HG03469 (cell line): Measurements from ENCODE around the gene CSK.

Experiments used
- ATAC-seq: cut with Tn5 transposase; IDR thresholded peaks from one replicate; pipeline ENCODE4 v1.9.1; 2021; ENCODE audit warnings: mild to moderate bottlenecking, moderate library complexity, moderate number of reproducible peaks; ENCODE audit not compliant: unreplicated experiment

CSK gene

DNA sequence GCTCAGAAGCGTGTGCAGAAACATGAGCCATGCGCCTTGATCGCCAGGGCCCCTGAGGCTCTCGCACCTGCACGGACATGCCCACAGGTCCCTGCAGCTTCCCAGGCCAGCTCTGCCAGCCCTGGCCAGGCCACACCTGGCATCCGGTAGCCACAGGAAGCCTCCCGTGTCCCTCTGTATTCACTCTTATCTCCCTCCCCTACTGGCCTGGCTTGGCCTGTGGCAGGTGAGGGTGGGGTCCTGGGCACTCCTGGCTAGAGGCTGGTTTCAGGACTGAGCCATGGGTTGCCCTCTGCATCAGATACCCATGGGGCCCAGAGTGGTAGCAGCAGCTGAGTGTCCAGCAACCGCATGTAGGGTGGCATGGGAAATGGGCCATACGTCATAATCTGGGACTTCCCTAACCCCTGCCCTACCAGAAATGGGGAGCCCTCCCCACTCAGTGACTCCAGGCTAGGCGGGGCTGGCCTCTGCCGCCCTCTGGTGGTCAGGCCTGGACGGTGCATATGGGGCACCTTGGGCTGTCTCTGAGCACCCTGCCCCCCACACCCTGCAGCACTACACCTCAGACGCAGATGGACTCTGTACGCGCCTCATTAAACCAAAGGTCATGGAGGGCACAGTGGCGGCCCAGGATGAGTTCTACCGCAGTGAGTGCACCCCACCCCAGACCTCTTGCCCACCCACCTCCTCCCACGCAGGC, 18.1 kb downstream of the CSK start:
- no peak for ATAC-seq

DNA sequence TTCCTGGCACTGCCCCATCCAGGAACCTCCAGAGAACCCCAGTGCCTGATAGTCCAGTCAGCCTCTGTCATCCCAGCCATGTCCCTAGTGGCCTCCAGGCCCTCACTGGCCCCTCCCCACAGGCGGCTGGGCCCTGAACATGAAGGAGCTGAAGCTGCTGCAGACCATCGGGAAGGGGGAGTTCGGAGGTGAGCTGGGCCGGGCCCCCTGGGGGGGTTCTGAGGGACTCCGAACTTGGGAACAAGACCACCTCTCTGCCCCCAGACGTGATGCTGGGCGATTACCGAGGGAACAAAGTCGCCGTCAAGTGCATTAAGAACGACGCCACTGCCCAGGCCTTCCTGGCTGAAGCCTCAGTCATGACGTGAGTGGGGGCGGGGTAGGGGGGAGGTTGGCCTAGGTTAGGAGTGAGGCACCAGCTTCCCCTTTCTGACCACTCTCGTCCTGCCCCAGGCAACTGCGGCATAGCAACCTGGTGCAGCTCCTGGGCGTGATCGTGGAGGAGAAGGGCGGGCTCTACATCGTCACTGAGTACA, 18.7 kb downstream of the CSK start:
- no peak for ATAC-seq

GRCh38 chr15:74801311-74801997, 19.6 kb downstream of the CSK start:
- ATAC-seq = no peak

GRCh38 chr15:74802290-74802689, 20.4 kb downstream of the CSK start:
- no peak for ATAC-seq

DNA sequence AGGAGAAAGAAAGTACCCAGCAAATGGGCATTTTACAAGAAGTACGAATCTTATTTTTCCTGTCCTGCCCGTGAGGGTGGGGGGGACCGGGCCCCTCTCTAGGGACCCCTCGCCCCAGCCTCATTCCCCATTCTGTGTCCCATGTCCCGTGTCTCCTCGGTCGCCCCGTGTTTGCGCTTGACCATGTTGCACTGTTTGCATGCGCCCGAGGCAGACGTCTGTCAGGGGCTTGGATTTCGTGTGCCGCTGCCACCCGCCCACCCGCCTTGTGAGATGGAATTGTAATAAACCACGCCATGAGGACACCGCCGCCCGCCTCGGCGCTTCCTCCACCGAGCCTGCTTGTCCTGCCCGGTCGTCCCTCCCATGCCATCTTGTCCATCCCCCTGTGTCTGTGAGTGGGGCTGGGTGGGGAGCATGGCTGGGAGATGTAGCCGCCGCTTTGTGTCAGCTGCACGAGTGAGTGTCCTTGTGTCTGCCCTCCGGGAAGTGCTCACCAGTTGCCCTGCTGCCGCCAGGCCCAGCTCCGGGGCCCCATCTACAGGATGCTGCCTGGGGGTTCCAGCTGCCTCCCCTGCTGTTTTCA, 21.1 kb downstream of the CSK start:
- ATAC-seq = no peak

DNA sequence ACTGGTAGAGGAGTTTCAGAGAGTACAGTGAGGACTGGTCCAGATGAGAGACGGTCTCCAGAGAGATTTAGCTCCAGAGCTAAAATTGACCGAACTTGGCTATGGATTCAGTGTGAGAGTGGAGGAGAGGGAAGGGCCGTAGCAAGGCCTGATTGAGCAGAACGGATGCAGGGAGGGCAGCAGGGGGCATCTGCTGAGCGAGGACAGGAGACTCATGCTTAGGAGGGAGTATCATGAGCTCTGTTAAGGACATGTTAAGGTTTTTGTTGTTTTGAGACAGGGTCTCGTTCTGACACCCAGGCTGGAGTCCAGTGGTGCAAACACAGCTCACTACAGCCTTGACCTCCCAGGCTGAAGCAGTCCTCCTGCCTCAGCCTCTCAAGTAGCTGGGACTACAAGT, 23.1 kb downstream of the CSK start:
- ATAC-seq = no peak

DNA sequence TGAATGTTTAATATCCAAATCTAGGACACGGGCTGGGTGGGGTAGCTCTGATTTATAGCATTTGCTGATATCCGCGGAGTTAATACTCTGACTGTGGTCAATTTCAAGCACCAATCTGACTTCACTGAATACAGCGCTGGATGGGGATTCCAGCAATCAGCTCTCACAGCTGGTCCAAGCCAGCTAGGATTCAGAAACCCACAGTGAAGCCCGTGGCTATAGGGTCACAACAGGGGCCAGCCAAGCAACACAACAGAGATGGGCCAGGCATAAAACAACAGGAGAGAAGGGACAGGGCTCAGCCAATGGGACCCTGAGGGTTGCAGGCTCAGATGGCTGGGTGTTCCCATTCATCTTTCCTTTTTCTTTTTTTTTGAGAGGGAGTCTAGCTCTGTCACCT, 25.4 kb downstream of the CSK start:
- ATAC-seq = no peak

DNA sequence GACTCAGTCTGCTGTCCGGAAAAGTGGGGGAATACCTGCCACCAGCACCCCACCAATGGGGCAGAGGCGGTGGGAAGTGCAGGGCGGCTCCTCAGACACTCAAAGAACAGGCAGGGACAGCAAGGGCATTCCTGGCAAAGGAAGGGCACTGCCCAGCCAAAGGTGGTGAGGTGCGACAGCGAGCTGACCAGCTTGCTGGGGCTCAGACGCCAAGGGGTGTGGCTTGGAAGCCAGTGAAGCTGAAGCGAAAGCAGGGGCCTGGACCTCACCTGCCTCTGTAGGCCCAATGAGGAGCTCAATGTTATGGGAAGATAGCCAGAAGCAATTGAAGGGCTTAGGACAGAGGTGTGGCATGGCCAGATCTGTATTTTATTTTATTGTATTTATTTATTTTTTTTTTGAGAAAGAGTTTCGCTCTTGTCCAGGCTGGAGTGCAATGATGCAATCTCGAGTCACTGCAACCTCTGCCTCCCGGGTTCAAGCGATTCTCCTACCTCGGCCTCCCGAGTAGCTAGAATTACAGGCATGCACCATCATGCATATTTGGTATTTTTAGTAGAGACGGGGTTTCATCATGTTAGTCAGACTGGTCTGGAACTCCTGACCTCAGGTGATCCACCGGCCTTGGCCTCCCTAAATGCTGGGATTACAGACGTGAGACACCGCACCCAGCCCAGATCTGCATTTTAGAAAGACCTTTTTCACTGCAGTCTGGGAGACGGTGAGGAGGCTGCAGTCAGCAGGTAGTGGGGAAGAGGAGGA, 26.4 kb downstream of the CSK start:
- no peak for ATAC-seq

GRCh38 chr15:74808840-74809229, 27.0 kb downstream of the CSK start:
- no peak for ATAC-seq

GRCh38 chr15:74809242-74809641, 27.4 kb downstream of the CSK start:
- ATAC-seq = no peak

- ATAC-seq = no peak
Observed at GRCh38 chr15:74809956-74810355, 28.1 kb downstream of the CSK start.

GRCh38 chr15:74812533-74812932, 30.7 kb downstream of the CSK start, which contains the start of gene LMAN1L:
TSS of gene LMAN1L (plus strand) at chr15:74812835. CDS start at chr15:74812855, 20 bp downstream.
- ATAC-seq = no peak

DNA sequence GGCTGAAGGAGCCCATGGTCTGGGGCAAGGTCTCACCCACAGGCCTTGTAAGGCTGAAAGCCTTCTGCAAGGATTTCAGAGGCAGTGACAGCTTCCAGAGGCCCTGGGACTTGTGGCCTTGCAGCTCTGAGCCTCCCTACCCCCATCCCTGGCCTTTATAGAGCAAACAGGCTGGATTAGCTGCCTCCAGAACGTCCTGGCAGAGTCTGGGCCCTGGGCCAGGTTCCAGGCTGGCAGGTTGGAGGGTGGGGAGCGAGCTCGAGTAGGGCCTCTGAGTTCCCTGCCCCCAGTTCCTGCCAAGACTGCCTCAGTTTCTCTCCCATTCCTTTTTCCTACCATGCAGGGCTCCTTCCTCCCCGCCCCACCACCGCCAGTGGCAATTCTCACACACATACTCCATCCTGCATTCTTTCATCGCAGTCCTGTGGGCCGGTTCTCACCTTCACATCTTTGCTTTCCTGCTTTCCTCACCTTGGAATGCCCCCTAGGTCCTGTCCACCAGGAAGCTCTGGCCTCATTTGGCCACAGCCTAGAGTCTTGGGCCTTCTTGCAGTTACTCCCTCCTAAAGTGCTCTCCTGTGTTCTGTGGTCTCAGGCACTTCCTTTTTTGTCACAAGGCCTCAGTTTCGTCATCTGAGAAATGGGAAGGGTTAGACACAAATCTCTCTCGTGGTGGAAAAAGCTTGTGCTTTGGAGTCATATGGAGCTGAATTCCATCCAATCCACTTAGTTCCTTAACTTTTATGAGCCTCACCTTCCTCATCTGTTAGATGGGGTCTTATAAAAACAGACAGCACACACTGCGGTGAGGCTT, 33.4 kb downstream of the CSK start:
- ATAC-seq = no peak

- ATAC-seq = no peak
Observed at GRCh38 chr15:74815961-74816360, 34.1 kb downstream of the CSK start.

- no peak for ATAC-seq
Observed at GRCh38 chr15:74816624-74817369, 34.9 kb downstream of the CSK start.

- no peak for ATAC-seq
Observed at GRCh38 chr15:74817370-74817737, 35.5 kb downstream of the CSK start.

DNA sequence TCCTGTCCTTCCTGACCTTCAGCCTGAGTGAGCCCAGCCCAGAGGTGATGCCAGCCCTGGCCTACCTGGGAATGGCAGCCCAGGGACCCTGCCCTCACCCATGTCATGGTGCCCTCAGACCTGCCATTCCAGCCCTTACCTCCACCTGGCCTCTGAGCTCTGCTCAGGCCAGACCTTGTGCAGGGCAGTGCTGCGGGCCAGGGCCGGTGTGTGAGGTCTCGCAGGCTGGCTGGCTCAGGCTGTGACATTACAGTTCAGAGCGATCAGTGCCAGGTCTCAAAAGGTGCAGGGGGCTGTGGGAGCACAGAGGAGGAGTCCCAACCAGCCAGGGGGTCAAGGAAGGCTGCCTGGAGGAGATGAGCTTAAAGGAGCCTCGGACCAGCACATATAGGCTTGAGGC, 38.2 kb downstream of the CSK start:
- no peak for ATAC-seq

DNA sequence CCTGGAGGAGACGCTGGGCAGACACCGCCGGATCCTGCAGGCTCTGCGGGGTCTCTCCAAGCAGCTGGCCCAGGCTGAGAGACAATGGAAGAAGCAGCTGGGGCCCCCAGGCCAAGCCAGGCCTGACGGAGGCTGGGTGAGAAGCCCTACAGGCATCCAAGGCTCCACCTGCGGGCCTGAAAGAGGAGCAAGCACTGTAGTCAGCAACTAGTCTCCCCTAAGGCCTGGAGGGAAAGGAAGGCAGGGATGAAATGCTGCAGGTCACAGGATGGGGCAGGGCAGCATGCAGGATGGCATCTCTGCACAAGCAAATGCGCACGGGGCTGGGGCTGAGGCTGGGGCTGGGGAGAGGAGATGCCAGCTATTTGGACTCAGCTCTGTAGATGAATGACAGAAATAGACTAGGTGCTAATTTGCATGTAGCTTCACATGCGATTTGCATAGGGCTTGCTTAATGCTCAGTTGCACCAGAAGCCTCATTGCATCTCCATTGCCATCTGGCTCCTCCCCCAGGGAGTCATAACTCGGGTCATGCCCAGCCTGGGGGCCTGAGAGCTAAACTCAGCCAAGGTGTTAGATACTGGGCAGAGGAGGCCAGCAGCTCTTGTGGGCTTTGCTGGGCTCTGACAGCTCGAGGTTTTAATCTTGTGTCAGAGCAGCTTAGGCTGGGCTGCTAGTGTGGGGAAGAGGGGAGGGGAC, 39.4 kb downstream of the CSK start:
- no peak for ATAC-seq

- ATAC-seq = no peak
Observed at GRCh38 chr15:74821790-74822158, 39.9 kb downstream of the CSK start.
